Panc1 (cell line): ENCODE results near the gene MARK2. TPM values are rescaled to one million over a fixed set of nuclear protein-coding genes. Genes with fewer than 3 reads are reported as not detected.

Experiments
- ATAC-seq: fragments of 200-7000 bp; cut with Tn5 transposase; 2 replicates; pipeline ENCODE4 v1.9.1; 2020; ENCODE audit warnings: mild to moderate bottlenecking, moderate library complexity
- BruUV-seq: library from RNA; stranded (reverse); fragments of 400-500 nt; replicated peaks from 2 replicates; lab custom pipeline; 2021; lab: Mats Ljungman, UMichigan
- CTCF ChIA-PET: fragments of 300-600 bp; sonication (Branson Sonifier 250); formaldehyde crosslinking; loops from one replicate; lab custom pipeline; 2022; ENCODE audit warnings: antibody characterized with exemption; lab: Charles Lee
- POLR2A ChIA-PET: fragments of 300-600 bp; sonication (Branson Sonifier 250); formaldehyde crosslinking; loops from one replicate; lab custom pipeline; 2022; ENCODE audit warnings: antibody characterized with exemption; lab: Charles Lee
- DNase-seq: peaks from one replicate; pipeline ENCODE4 v3.0.0-alpha.2; 2010; ENCODE audit warnings: low read depth, low spot score
- H3K27ac ChIP-seq: 2 replicates; pipeline ENCODE4 v1.5.1; 2011; ENCODE audit warnings: mild to moderate bottlenecking, low read length, inconsistent platforms
- H3K27me3 ChIP-seq: fragments of 200-500 bp; sonication (Bioruptor generic); 2 replicates; pipeline ENCODE4 v1.6.0; 2014; ENCODE audit warnings: low read length, inconsistent platforms; ENCODE audit not compliant: control insufficient read depth, insufficient read depth
- H3K36me3 ChIP-seq: fragments of 200-500 bp; sonication (Bioruptor generic); 2 replicates; pipeline ENCODE4 v1.5.1; 2014; ENCODE audit warnings: inconsistent platforms, mild to moderate bottlenecking, low read length, moderate library complexity; ENCODE audit not compliant: control insufficient read depth, insufficient read depth
- H3K4me1 ChIP-seq: 2 replicates; pipeline ENCODE4 v1.5.1; 2011; ENCODE audit warnings: inconsistent platforms, mild to moderate bottlenecking, low read length, moderate library complexity; ENCODE audit not compliant: control insufficient read depth, insufficient read depth
- H3K4me3 ChIP-seq, 2 experiments: 2 replicates each; pipeline ENCODE4 v1.5.1; 2011 to 2012; ENCODE audit warnings: low read depth in 2 of 2, low read length in 2 of 2, mild to moderate bottlenecking in 2 of 2, inconsistent platforms in 1 of 2, moderate library complexity in 1 of 2
- H3K9me3 ChIP-seq: fragments of 200-500 bp; sonication (Bioruptor generic); 2 replicates; pipeline ENCODE4 v1.5.1; 2014; ENCODE audit warnings: low read depth, mild to moderate bottlenecking, inconsistent platforms, low read length, moderate library complexity; ENCODE audit not compliant: control insufficient read depth, insufficient read depth
- POLR2AphosphoS5 ChIP-seq: IDR thresholded peaks from 2 replicates; pipeline ENCODE4 v1.6.1; 2012; ENCODE audit warnings: mild to moderate bottlenecking, low read depth, low read length, moderate library complexity
- REST ChIP-seq, 2 experiments: IDR thresholded peaks; 2 replicates each; pipeline ENCODE4 v1.6.1; 2011 to 2012; ENCODE audit warnings: low read depth in 2 of 2, control low read depth in 1 of 2, low read length in 1 of 2, mild to moderate bottlenecking in 1 of 2, moderate library complexity in 1 of 2; ENCODE audit not compliant: insufficient read depth in 1 of 2
- SIN3A ChIP-seq: IDR thresholded peaks from 2 replicates; pipeline ENCODE4 v1.6.1; 2012; ENCODE audit warnings: low read depth, mild to moderate bottlenecking, low read length, moderate library complexity, borderline replicate concordance; ENCODE audit not compliant: insufficient read depth
- TCF7L2 ChIP-seq: IDR thresholded peaks from 2 replicates; pipeline ENCODE4 v1.6.1; 2011; ENCODE audit warnings: mild to moderate bottlenecking, low read depth, low read length, inconsistent platforms
- in situ Hi-C: cut with HindIII; loops from 2 replicates; pipeline ENCODE4 v1.10.0; 2016; ENCODE audit warnings: low sequenced_read_pairs, low pct_unique_long_range_greater_than_20kb
- intact Hi-C: fragments of 100-400 bp; cut with micrococcal nuclease; formaldehyde crosslinking; loops from one replicate; pipeline ENCODE4 v1.10.0; 2022; ENCODE audit not compliant: unreplicated experiment
- total RNA-seq: library from RNA; stranded (reverse); gene quantifications from one replicate; pipeline ENCODE4 v1.2.1, GENCODE V29; 2021; ENCODE audit not compliant: unreplicated experiment
- TF ChIP-seq, protein P1 (sequence below): fragments of 450-650 bp; IDR thresholded peaks from 2 replicates; pipeline ENCODE4 v1.5.1; 2017; ENCODE audit warnings: mild to moderate bottlenecking

Gene MARK2
- total RNA-seq, 1 experiment from 2014 or later, result 41.1 TPM

DNA sequence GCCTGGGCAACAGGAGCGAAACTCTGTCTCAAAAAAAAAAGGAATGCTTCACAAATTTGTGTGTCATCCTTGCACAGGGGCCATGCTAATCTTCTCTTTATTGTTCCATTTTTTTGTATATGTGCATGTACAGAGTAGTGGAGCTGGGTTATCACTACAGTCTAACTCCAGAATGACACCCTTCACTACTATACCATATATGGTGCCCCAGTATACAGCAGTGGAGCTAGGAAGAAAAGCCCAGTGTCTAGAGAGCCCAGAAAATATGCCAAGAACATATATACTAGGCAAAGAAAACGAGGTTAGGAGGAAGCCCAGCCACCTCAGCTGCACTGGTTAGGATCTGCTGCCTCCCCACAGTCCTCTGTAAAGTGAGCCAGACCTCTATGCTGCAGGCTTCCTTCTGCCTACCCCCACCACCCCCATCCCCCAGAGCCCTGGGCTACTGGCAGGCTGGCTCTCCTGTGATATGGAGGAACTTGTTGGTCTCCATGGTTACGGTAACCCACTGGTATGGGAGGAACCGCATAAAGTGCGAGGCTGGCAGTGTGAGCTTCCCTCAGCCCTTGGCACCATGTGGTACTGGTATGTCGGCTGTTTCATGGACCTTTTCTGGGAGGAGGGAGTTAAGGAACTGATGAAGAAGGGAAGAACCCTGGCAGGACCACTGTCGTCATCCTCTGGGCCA, 43.8 kb downstream of the MARK2 start:
- intact Hi-C loops (no loop called here), in situ Hi-C loops (no loop called here)
- H3K4me3 ChIP-seq, result no peak overlapping the region
- H3K4me1 ChIP-seq, result peaks cover 15% of the 10 kb centered on the region
- no peak overlapping the region for H3K27ac ChIP-seq
- H3K36me3 ChIP-seq, result no peaks in the 10 kb centered on the region
- TSS peak; percentile 32 for BruUV-seq
- CTCF ChIA-PET, result no interaction called here
- no peak for TF ChIP-seq TCF7L2
- TF ChIP-seq POLR2AphosphoS5, result no peak
- TF ChIP-seq, protein P1, sequence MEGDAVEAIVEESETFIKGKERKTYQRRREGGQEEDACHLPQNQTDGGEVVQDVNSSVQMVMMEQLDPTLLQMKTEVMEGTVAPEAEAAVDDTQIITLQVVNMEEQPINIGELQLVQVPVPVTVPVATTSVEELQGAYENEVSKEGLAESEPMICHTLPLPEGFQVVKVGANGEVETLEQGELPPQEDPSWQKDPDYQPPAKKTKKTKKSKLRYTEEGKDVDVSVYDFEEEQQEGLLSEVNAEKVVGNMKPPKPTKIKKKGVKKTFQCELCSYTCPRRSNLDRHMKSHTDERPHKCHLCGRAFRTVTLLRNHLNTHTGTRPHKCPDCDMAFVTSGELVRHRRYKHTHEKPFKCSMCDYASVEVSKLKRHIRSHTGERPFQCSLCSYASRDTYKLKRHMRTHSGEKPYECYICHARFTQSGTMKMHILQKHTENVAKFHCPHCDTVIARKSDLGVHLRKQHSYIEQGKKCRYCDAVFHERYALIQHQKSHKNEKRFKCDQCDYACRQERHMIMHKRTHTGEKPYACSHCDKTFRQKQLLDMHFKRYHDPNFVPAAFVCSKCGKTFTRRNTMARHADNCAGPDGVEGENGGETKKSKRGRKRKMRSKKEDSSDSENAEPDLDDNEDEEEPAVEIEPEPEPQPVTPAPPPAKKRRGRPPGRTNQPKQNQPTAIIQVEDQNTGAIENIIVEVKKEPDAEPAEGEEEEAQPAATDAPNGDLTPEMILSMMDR, result no peak
- no peak for TF ChIP-seq SIN3A
- TF ChIP-seq REST (IDR thresholded peaks at IDR 0.05; ENCODE audit: insufficient read depth in 1 of 2, low read depth in 2 of 2, low read length in 1 of 2), result no peak
- POLR2A ChIA-PET, result no interaction called here
- no peaks in the 10 kb centered on the region for H3K9me3 ChIP-seq
- ATAC-seq (no peak), DNase-seq (no peak)
- no peaks in the 10 kb centered on the region for H3K27me3 ChIP-seq

GRCh38 chr11:63883791-63884190, 44.9 kb downstream of the MARK2 start:
- ChIA-PET POLR2A (no interaction called here), CTCF (no interaction called here)
- ATAC-seq (no peak), DNase-seq (no peak)
- Histone ChIP-seq H3K4me1 (peaks cover 20% of the 10 kb centered on the region), H3K4me3 (no peak overlapping the region), H3K27ac (no peak overlapping the region), H3K36me3 (no peaks in the 10 kb centered on the region), H3K27me3 (no peaks in the 10 kb centered on the region), H3K9me3 (no peaks in the 10 kb centered on the region)
- TF ChIP-seq, protein P1, result no peak
- TF ChIP-seq REST (IDR thresholded peaks at IDR 0.05; ENCODE audit: insufficient read depth in 1 of 2, low read depth in 2 of 2, low read length in 1 of 2) (no peak), POLR2AphosphoS5 (no peak), TCF7L2 (no peak), SIN3A (no peak)
- intact Hi-C loops, result no loop called here
- in situ Hi-C loops, result no loop called here
- BruUV-seq, result no TSS peak
